K562 (cell line): ENCODE data around the gene JAG2.

Experiments used
- BACH1 ChIP-seq: fragments of 200-800 bp; sonication (Bioruptor generic); IDR thresholded peaks from 2 replicates; pipeline ENCODE4 v1.6.1; 2016; ENCODE audit warnings: missing genetic modification characterization, missing compliant biosample characterization
- CTCF ChIP-seq, 3 experiments: IDR thresholded peaks in 2 of 3; conservative IDR thresholded peaks in 1 of 3; 2 replicates each; pipeline ENCODE4 v1.5.1; 2011 to 2012; ENCODE audit warnings: low read length in 3 of 3, mild to moderate bottlenecking in 3 of 3, control low read depth in 2 of 3, improper control_type of control experiment in 1 of 3, inconsistent platforms in 1 of 3, low read depth in 1 of 3, mixed read lengths in 1 of 3, moderate library complexity in 1 of 3; ENCODE audit not compliant: insufficient read depth in 2 of 3
- DPF2 ChIP-seq: fragments of 450-650 bp; IDR thresholded peaks from 2 replicates; pipeline ENCODE4 v1.6.1; 2016
- EZH2 ChIP-seq: IDR thresholded peaks from 2 replicates; pipeline ENCODE4 v1.6.1; 2012; ENCODE audit warnings: low read depth, mild to moderate bottlenecking, inconsistent platforms, low read length, borderline replicate concordance
- FOXK1 ChIP-seq: sonication (generic); formaldehyde crosslinking; IDR thresholded peaks from 2 replicates; pipeline ENCODE4 v1.8.0; 2022; ENCODE audit warnings: missing genetic modification reagents, mild to moderate bottlenecking, borderline replicate concordance
- MLX ChIP-seq, 2 experiments: fragments of 450-650 bp in 1 of 2; sonication (generic) in 1 of 2; formaldehyde crosslinking; conservative IDR thresholded peaks; 2 replicates each; pipeline versions ENCODE4 v1.4.0 to v1.8.1; 2020 to 2022; ENCODE audit warnings: mild to moderate bottlenecking in 1 of 2, missing genetic modification reagents in 1 of 2
- MXI1 ChIP-seq: IDR thresholded peaks from 2 replicates; pipeline ENCODE4 v1.6.1; 2011; ENCODE audit warnings: low read depth, mild to moderate bottlenecking, improper control_type of control experiment, low read length
- MYC ChIP-seq, 2 experiments: fragments of 250-450 bp in 1 of 2; sonication (Bioruptor Pico) in 1 of 2; IDR thresholded peaks; 2 replicates each; pipeline versions ENCODE4 v1.5.1 to v1.6.1; 2012 to 2021; ENCODE audit warnings: low read depth in 2 of 2, borderline replicate concordance in 1 of 2, improper control_type of control experiment in 1 of 2, low read length in 1 of 2, mild to moderate bottlenecking in 1 of 2, moderate library complexity in 1 of 2
- RBM39 ChIP-seq: fragments of 200-400 bp; formaldehyde crosslinking; optimal IDR thresholded peaks from 2 replicates; pipeline ENCODE3; 2018; ENCODE audit warnings: low read depth, low read length
- RNF2 ChIP-seq: sonication (generic); IDR thresholded peaks from 2 replicates; pipeline ENCODE4 v1.6.1; 2016
- ZNF3 ChIP-seq: fragments of 250-450 bp; sonication (Bioruptor Pico); IDR thresholded peaks from 2 replicates; pipeline ENCODE4 v1.5.0; 2021; ENCODE audit warnings: mild to moderate bottlenecking, moderate library complexity
- ZNF384 ChIP-seq: IDR thresholded peaks from 2 replicates; pipeline ENCODE4 v1.6.1; 2012; ENCODE audit warnings: low read depth, low read length, improper control_type of control experiment

- TF ChIP-seq RBM39 (no peak), RNF2 (no peak), ZNF384 (no peak), EZH2 (no peak), DPF2 (no peak), CTCF (IDR thresholded peaks at IDR 0.05 in 2 of 3, conservative IDR thresholded peaks at IDR 0.05 in 1 of 3; ENCODE audit: insufficient read depth in 2 of 3, low read depth in 1 of 3, low read length in 3 of 3) (no peak), MYC (IDR thresholded peaks at IDR 0.05; ENCODE audit: low read depth, low read length) (no peak), MYC (CRISPR knock-in tag; IDR thresholded peaks at IDR 0.05; ENCODE audit: borderline replicate concordance, low read depth) (no peak), ZNF3 (CRISPR knock-in tag) (no peak), MXI1 (no peak), MLX (CRISPR knock-in tag; conservative IDR thresholded peaks at IDR 0.05) (no peak), FOXK1 (CRISPR knock-in tag) (no peak), BACH1 (tag) (no peak)
Observed at GRCh38 chr14:105142651-105143450, 25.7 kb downstream of the JAG2 start.
